Stimulated activated CD4-positive, alpha-beta T cell treated with anti-CD3 and anti-CD28 coated beads, TNF-alpha, amount 100 ng/mL, for 48 hours (primary cell): ENCODE data around the gene APOE.
"Not testable (repeated sequence)": the region's sequence is repeated elsewhere in the genome, so short reads cannot be mapped to it uniquely, and the experiment has no call there.

Source experiments
- DNase-seq, 3 donors: peaks; one replicate each; pipeline ENCODE4 v3.0.0-alpha.2; 2020; ENCODE audit warnings: low read depth in 3 of 3

The APOE gene

GRCh38 chr19:44884566-44884965 is 21.0 kb upstream of the APOE start:
- no peak for DNase-seq

GRCh38 chr19:44886141-44886540 is 19.5 kb upstream of the APOE start:
- no peak for DNase-seq

- no peak for DNase-seq
These were observed 17.9 kb upstream of the APOE start for GRCh38 chr19:44887648-44888047.

GRCh38 chr19:44888335-44888734 is 17.3 kb upstream of the APOE start:
- not testable (repeated sequence) for DNase-seq

GRCh38 chr19:44889830-44890365 is 15.7 kb upstream of the APOE start:
- no peak for DNase-seq

GRCh38 chr19:44890366-44891015 is 15.1 kb upstream of the APOE start:
- peak in 1 of 3 donors; percentile 100 for DNase-seq

- peak in 2 of 3 donors; percentile 99 for DNase-seq
These were observed 14.3 kb upstream of the APOE start, which contains the start of gene TOMM40 for GRCh38 chr19:44891016-44891882. Gene TOMM40, plus strand, starts transcription at chr19:44891254. Its CDS starts 162 bp downstream, at chr19:44891416.

GRCh38 chr19:44892932-44893331 is 12.7 kb upstream of the APOE start:
- no peak for DNase-seq

- no peak for DNase-seq
These were observed 12.1 kb upstream of the APOE start for GRCh38 chr19:44893332-44894051.

- no peak for DNase-seq
These were observed 11.6 kb upstream of the APOE start for GRCh38 chr19:44894052-44894400.

- no peak for DNase-seq
These were observed 10.7 kb upstream of the APOE start for GRCh38 chr19:44894946-44895345.

GRCh38 chr19:44897835-44898234 is 7.8 kb upstream of the APOE start:
- no peak for DNase-seq

- no peak for DNase-seq
These were observed 5.0 kb upstream of the APOE start for GRCh38 chr19:44900328-44901244.

- no peak for DNase-seq
These were observed 2.4 kb upstream of the APOE start for GRCh38 chr19:44903216-44903601.

GRCh38 chr19:44903602-44904425 is 1.8 kb upstream of the APOE start:
- DNase-seq: peak; percentile 51 to 69 (median 61)

GRCh38 chr19:44904426-44904994 is 1.1 kb upstream of the APOE start:
- DNase-seq: no peak

GRCh38 chr19:44907613-44908012 is 2.0 kb downstream of the APOE start:
- DNase-seq: no peak

GRCh38 chr19:44908074-44908835 is 2.7 kb downstream of the APOE start:
- DNase-seq: no peak

- DNase-seq: no peak
These were observed 3.3 kb downstream of the APOE start for GRCh38 chr19:44908836-44909261.
